HepG2 (cell line): ENCODE data around the gene MDM4.

ENCODE experiments used
- HMG20A ChIP-seq: IDR thresholded peaks from 2 replicates; pipeline ENCODE4 v1.6.1; 2016; ENCODE audit warnings: borderline replicate concordance
- MYC ChIP-seq: sonication (generic); formaldehyde crosslinking; IDR thresholded peaks from 2 replicates; pipeline ENCODE4 v1.9.0; 2021; ENCODE audit warnings: missing genetic modification reagents, borderline replicate concordance
- TF ChIP-seq, protein P1 (sequence below): sonication (generic); formaldehyde crosslinking; IDR thresholded peaks from 2 replicates; pipeline ENCODE4 v1.5.0; 2020; ENCODE audit warnings: mild to moderate bottlenecking, missing genetic modification reagents, moderate library complexity

DNA sequence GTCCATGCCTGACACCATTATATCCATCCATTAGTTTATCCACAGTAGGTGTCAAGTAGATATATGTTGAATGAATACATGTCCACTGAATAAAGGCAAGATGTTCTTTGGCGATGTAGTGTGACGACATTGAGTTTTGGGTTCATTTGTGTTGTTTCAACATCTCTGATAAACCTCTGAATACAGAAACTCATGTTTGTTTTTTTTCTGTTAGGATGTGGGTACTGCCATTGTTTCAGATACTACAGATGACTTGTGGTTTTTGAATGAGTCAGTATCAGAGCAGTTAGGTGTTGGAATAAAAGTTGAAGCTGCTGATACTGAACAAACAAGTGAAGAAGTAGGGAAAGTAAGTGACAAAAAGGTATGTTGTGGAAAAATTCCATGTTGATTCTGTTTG is 28.1 kb downstream of the MDM4 start:
- TF ChIP-seq MYC (no peak), HMG20A (no peak)
- TF ChIP-seq, protein P1, sequence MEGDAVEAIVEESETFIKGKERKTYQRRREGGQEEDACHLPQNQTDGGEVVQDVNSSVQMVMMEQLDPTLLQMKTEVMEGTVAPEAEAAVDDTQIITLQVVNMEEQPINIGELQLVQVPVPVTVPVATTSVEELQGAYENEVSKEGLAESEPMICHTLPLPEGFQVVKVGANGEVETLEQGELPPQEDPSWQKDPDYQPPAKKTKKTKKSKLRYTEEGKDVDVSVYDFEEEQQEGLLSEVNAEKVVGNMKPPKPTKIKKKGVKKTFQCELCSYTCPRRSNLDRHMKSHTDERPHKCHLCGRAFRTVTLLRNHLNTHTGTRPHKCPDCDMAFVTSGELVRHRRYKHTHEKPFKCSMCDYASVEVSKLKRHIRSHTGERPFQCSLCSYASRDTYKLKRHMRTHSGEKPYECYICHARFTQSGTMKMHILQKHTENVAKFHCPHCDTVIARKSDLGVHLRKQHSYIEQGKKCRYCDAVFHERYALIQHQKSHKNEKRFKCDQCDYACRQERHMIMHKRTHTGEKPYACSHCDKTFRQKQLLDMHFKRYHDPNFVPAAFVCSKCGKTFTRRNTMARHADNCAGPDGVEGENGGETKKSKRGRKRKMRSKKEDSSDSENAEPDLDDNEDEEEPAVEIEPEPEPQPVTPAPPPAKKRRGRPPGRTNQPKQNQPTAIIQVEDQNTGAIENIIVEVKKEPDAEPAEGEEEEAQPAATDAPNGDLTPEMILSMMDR (CRISPR knock-in tag): no peak
